Mesothelial cell of epicardium (in vitro differentiated cells): ENCODE measurements around the gene GZMM. TPM values are rescaled to one million over a fixed set of nuclear protein-coding genes. Genes with fewer than 3 reads are reported as not detected.

Experiments
- DNase-seq, 2 experiments: peaks; one replicate each; pipeline ENCODE4 v3.0.0; 2021; ENCODE audit warnings: low spot score in 2 of 2; ENCODE audit not compliant: unreplicated experiment in 2 of 2
- H3K27ac Mint-ChIP-seq: 2 replicates; pipeline ENCODE4 v1.8.0; 2021; ENCODE audit warnings: mixed read lengths
- H3K27me3 Mint-ChIP-seq: 2 replicates; pipeline ENCODE4 v1.8.0; 2021; ENCODE audit warnings: low read depth, mixed read lengths
- H3K36me3 Mint-ChIP-seq: 2 replicates; pipeline ENCODE4 v1.8.0; 2021; ENCODE audit warnings: mixed read lengths
- H3K4me1 Mint-ChIP-seq: 2 replicates; pipeline ENCODE4 v1.8.0; 2021; ENCODE audit warnings: mixed read lengths
- H3K4me3 Mint-ChIP-seq: 2 replicates; pipeline ENCODE4 v1.8.0; 2021; ENCODE audit warnings: mild to moderate bottlenecking, moderate library complexity, mixed read lengths
- H3K9me3 Mint-ChIP-seq: 2 replicates; pipeline ENCODE4 v1.8.0; 2021; ENCODE audit warnings: mixed read lengths
- total RNA-seq: library from RNA; stranded (reverse); gene quantifications from 3 replicates; pipeline ENCODE4 v1.2.1, GENCODE V29; 2021
- TF ChIP-seq, protein P1 (sequence below): fragments of 200-600 bp; sonication (generic); IDR thresholded peaks from one replicate; pipeline ENCODE4 v1.5.0; 2021; ENCODE audit warnings: antibody characterized with exemption; ENCODE audit not compliant: unreplicated experiment

Gene GZMM
- 0.25 to 0.40 TPM (median 0.29 TPM) in 3 replicates for total RNA-seq

DNA sequence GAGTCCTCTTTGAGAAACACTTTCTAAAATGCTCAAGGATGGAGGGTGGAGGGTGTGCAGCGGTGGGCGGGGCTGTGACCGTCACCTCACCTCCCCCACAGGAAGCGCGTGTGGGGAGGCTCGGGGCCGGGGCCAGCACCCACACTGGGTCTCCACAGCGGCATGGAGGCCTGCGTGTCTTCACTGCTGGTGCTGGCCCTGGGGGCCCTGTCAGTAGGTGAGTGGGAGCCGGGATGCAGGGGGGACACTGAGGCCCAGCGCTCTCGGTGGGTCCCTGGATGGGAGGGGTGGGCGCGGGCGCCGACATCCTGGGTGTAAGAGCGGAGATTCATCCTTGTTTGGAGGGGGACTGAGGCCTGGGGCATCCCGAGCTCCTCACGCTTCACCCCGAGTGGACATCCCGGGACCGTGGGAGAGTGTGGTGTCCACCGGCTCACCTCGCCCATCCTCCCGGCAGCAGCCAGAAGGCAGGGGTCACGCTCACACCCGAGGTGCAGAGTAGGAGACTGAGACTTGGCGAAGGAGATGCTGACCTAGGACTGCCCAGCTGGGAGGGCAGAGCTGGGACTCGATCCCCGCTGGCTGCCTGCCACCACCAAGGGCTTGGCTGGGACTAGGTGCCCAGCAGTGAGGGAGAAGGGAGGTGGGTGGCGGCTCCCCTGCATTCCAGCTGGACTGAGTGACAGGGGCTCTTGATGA, at the start of gene GZMM:
Gene GZMM, plus strand, starts transcription at position 144 of the 699 bp plus-strand sequence. Its CDS starts 19 bp downstream, at position 163.
- no peak within 1 kb of the TSS for H3K4me3 Mint-ChIP-seq
- no peak for DNase-seq
- H3K27me3 Mint-ChIP-seq = no peaks in the 10 kb centered on the region
- H3K27ac Mint-ChIP-seq = no peak within 1 kb of the TSS
- TF ChIP-seq, protein P1, sequence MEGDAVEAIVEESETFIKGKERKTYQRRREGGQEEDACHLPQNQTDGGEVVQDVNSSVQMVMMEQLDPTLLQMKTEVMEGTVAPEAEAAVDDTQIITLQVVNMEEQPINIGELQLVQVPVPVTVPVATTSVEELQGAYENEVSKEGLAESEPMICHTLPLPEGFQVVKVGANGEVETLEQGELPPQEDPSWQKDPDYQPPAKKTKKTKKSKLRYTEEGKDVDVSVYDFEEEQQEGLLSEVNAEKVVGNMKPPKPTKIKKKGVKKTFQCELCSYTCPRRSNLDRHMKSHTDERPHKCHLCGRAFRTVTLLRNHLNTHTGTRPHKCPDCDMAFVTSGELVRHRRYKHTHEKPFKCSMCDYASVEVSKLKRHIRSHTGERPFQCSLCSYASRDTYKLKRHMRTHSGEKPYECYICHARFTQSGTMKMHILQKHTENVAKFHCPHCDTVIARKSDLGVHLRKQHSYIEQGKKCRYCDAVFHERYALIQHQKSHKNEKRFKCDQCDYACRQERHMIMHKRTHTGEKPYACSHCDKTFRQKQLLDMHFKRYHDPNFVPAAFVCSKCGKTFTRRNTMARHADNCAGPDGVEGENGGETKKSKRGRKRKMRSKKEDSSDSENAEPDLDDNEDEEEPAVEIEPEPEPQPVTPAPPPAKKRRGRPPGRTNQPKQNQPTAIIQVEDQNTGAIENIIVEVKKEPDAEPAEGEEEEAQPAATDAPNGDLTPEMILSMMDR = no peak
- no peaks in the 10 kb centered on the region for H3K9me3 Mint-ChIP-seq
- H3K36me3 Mint-ChIP-seq = peaks cover 3% of the 10 kb centered on the region
- no peaks in the 10 kb centered on the region for H3K4me1 Mint-ChIP-seq

DNA sequence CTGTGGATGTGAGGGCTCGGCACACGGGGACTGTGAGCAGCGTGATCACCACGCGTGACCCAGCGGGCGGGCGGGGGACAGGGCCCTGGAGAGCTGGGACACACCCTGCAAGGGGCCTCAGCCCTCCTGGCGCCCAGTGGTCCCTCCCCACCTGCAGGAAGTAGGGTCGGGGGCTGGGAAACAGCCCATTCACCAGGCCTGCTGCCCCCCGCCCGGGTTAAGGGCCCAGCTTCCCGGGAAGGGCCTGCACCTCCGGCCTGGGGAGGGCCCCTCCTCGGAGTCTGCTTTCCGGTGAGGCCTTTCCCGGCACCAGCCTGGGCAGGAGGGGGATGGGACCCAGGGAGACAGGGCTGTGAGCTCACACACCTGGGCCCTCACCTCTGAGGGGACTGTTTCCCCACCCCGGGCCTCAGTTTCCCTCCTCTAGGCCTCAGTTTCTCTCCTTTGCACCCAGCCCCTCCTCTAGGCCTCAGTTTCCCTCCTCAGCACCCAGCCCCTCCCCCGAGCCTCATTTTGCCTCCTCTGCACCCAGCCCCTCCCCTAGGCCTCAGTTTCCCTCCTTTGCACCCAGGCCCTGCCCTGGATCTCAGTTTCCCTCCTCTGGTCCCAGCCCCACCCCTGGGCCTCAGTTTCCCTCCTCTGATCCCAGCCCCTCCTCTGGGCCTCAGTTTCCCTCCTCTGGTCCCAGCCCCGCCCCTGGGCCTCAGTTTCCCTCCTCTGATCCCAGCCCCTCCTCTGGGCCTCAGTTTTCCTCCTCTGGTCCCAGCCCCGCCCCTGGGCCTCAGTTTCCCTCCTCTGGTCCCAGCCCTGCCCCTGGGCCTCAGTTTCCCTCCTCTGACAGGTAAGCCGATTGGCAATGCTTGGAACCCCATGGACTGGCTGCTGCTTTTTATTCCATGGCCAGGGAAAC, 49.4 kb upstream of the GZMM start:
- Mint-ChIP-seq H3K9me3 (peaks cover 3% of the 10 kb centered on the region), H3K4me3 (no peak overlapping the region), H3K36me3 (no peaks in the 10 kb centered on the region), H3K27ac (no peak overlapping the region), H3K4me1 (peaks cover 11% of the 10 kb centered on the region), H3K27me3 (peaks cover 31% of the 10 kb centered on the region)
- no peak for DNase-seq
- TF ChIP-seq, protein P1 = no peak

DNA sequence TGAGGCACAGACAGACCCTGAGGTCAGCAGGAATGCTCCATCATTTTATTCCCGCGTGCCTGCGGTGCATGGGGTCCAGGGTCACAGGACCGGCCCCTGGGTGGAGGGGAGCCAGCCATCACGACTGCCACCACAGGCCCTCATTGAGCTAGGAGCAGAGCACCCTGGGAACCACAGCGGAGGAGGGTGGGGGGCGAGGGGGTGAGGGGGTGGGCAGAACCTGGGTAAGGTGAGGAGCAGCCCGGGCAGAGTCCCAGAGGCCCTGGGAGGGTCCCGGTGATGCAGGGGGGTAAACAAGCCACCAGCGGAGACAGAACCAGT, 48.8 kb upstream of the GZMM start:
- Mint-ChIP-seq H3K27ac (no peak overlapping the region), H3K4me1 (peaks cover 6% of the 10 kb centered on the region), H3K4me3 (no peak overlapping the region), H3K36me3 (no peaks in the 10 kb centered on the region), H3K9me3 (peaks cover 3% of the 10 kb centered on the region), H3K27me3 (peaks cover 36% of the 10 kb centered on the region)
- no peak for DNase-seq
- TF ChIP-seq, protein P1 = no peak

DNA sequence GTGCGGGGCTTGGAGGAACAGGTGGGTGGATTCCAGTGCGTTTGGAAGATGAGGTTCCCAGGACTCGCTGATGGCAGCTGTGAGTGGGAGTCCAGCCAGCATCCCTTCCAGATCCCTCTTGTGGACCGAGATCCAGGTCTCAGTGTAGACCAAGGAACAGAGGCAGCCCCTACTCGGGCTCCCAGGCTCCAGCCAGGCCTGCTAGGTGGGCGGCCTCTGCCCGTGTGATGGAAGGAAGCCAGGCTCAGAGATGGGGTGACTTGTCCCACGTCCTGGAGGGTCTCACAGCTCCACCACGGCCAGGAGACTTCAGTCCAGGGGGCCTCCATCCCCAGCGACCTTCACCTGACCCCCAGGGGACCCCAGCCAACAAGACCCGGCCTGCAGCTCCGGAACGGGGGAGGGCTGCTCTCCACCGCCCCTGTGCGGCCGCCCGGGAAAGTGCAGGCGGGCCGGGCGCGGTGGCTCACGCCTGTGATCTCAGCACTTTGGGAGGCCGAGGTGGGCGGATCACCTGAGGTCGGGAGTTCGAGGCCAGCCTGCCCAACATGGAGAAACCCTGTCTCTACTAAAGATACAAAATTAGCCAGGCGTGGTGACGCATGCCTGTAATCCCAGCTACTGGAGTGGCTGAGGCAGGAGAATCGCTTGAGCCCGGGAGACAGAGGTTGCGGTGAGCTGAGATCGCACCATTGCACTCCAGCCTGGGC, 48.3 kb upstream of the GZMM start:
- Mint-ChIP-seq H3K36me3 (no peaks in the 10 kb centered on the region), H3K27me3 (peaks cover 41% of the 10 kb centered on the region), H3K4me1 (peaks cover 3% of the 10 kb centered on the region), H3K27ac (no peak overlapping the region), H3K4me3 (no peak overlapping the region), H3K9me3 (peaks cover 3% of the 10 kb centered on the region)
- DNase-seq = peak in 1 of 2 experiments; percentile 66
- TF ChIP-seq, protein P1 = peak; percentile 83

DNA sequence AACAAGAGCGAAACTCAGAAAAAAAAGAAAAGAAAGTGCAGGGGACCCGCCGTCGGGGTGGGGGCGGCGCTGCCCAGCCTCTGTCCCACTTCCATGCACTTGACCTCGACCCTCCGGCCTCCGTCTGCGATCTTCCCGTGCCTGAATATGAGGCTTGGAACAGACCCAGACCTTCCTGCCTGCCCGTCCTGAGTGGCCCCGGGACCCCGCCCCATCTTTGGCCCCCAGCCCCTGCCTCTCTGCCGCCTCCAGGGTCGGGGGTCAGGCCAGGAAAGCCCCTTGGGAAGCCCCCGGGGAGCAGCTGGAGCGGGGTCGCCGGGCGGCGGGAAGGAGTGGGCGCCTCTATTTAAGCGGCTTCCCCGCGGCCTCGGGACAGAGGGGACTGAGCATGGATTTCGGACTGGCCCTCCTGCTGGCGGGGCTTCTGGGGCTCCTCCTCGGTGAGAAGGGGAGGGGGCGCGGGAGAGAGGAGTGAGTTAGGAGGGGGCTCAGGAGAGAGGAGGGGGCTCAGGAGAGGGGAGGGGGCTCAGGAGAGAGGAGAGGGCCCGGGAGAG, 47.7 kb upstream of the GZMM start, which contains the start of gene MADCAM1:
Gene MADCAM1, plus strand, starts transcription at position 375 of the 554 bp plus-strand sequence. Its CDS starts 14 bp downstream, at position 389.
- H3K36me3 Mint-ChIP-seq = no peaks in the 10 kb centered on the region
- TF ChIP-seq, protein P1 = no peak
- H3K27ac Mint-ChIP-seq = no peak within 1 kb of the TSS
- no peak within 1 kb of the TSS for H3K4me3 Mint-ChIP-seq
- peaks cover 3% of the 10 kb centered on the region for H3K9me3 Mint-ChIP-seq
- H3K4me1 Mint-ChIP-seq = peaks cover 3% of the 10 kb centered on the region
- DNase-seq = no peak
- H3K27me3 Mint-ChIP-seq = peaks cover 44% of the 10 kb centered on the region
